Bronchial epithelial cell (primary cell): ENCODE measurements around the gene SLC1A3. TPM values are rescaled to one million over a fixed set of nuclear protein-coding genes. Genes with fewer than 3 reads are reported as not detected.

ENCODE experiments used
- DNase-seq: peaks from one replicate; pipeline ENCODE4 v3.0.0-alpha.2; 2010; ENCODE audit warnings: low read depth
- FAIRE-seq: peaks from 2 replicates; lab custom pipeline; 2011; peaks lifted over from hg19 to GRCh38; lab: Jason Lieb, UNC
- H3K27me3 ChIP-seq: 2 replicates; pipeline ENCODE4 v1.5.1; 2011; ENCODE audit warnings: low read length; ENCODE audit not compliant: control insufficient read depth, insufficient read depth
- H3K36me3 ChIP-seq: 2 replicates; pipeline ENCODE4 v1.5.1; 2011; ENCODE audit warnings: low read length; ENCODE audit not compliant: control insufficient read depth, insufficient read depth
- H3K4me3 ChIP-seq: 2 replicates; pipeline ENCODE4 v1.5.1; 2011; ENCODE audit warnings: mild to moderate bottlenecking, low read depth, low read length, control low read depth
- total RNA-seq: library from RNA; depleted of rRNA; stranded (reverse); fragments of >200 nt; gene quantifications from 2 replicates; pipeline ENCODE4 v1.2.1, GENCODE V29; 2014
- TF ChIP-seq, protein P1 (sequence below): IDR thresholded peaks from 2 replicates; pipeline ENCODE4 v1.5.1; 2011; ENCODE audit warnings: mild to moderate bottlenecking, moderate library complexity, low read length, control low read depth, inconsistent platforms; ENCODE audit not compliant: insufficient read depth, severe bottlenecking

The SLC1A3 gene
- total RNA-seq, 1 donor from 2014 or later: 3.4 TPM

DNA sequence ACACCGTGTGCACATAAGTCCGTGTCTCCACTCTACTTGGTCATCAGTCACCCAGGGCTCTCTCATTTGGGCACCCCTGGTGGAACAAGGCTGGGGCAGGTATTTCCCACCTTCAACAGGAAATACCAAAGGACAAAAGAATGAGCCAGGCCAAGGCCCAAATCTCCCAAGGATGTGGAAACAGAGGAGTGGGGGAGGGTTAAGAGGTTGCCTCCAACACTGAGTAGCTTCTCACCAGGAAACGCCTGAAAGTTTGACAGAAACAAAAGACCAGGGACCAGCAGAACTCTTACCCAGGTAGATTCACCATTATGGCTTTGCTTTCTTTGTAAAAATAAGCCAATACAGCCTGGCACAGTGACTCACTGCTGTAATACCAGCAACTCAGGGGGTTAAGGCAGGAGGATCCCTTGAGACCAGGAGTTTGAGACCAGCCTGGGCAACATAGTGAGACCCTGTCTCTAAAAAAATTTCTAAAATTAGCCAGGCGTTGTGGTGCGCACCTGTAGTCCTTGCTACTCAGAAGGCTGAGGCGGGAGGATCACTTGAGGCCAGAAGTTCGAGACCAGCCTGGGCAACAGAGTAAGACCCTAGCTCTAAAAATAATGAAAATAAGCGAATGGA is 12.7 kb downstream of the SLC1A3 start:
- Histone ChIP-seq H3K36me3 (no peaks in the 10 kb centered on the region), H3K4me3 (no peak overlapping the region), H3K27me3 (no peaks in the 10 kb centered on the region)
- FAIRE-seq (no peak), DNase-seq (peak; percentile 39)
- TF ChIP-seq, protein P1, sequence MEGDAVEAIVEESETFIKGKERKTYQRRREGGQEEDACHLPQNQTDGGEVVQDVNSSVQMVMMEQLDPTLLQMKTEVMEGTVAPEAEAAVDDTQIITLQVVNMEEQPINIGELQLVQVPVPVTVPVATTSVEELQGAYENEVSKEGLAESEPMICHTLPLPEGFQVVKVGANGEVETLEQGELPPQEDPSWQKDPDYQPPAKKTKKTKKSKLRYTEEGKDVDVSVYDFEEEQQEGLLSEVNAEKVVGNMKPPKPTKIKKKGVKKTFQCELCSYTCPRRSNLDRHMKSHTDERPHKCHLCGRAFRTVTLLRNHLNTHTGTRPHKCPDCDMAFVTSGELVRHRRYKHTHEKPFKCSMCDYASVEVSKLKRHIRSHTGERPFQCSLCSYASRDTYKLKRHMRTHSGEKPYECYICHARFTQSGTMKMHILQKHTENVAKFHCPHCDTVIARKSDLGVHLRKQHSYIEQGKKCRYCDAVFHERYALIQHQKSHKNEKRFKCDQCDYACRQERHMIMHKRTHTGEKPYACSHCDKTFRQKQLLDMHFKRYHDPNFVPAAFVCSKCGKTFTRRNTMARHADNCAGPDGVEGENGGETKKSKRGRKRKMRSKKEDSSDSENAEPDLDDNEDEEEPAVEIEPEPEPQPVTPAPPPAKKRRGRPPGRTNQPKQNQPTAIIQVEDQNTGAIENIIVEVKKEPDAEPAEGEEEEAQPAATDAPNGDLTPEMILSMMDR: no peak

DNA sequence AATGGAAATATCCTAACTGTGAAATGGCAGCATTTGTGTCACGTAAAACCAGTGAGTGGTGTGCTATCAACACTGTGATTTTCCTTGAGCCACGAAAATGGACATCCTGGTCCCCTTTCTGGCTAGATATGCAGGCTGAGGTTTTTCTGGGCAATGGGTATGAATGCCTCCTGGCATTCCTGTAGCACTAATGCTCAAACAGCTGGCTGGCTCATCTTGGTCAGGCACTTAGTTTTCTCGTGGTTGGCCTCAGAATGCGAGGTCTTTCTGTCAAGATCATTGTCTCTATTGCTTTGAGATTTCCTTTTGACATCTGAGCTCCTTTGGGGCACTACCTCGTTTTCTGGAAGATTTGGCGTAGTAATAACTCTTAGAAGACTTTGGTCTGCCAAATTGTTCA is 15.6 kb downstream of the SLC1A3 start:
- Histone ChIP-seq H3K36me3 (no peaks in the 10 kb centered on the region), H3K27me3 (no peaks in the 10 kb centered on the region), H3K4me3 (no peak overlapping the region)
- FAIRE-seq: peak; percentile 66
- no peak for DNase-seq
- TF ChIP-seq, protein P1: no peak

DNA sequence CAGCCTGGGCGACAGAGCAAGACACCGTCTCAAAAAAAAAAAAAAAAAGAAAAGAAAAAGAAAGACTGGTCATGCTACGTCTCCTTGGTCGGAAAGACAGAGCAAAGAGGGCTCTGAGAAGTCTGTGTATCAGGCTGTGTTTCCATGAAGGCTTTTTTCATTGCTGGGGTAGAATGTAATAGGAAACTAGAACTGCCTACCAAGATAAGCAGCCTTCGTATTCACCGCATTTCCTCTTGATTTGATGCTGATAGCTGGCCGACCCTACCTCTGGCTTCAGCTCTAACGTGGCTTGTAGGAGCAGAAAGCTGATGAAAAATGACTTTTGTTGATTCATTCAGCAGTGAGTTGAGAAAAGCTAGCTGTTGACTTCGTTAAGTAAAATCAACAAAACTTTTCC is 17.4 kb downstream of the SLC1A3 start:
- no peaks in the 10 kb centered on the region for H3K36me3 ChIP-seq
- DNase-seq (no peak), FAIRE-seq (no peak)
- H3K4me3 ChIP-seq: no peak overlapping the region
- TF ChIP-seq, protein P1: no peak
- H3K27me3 ChIP-seq: no peaks in the 10 kb centered on the region

DNA sequence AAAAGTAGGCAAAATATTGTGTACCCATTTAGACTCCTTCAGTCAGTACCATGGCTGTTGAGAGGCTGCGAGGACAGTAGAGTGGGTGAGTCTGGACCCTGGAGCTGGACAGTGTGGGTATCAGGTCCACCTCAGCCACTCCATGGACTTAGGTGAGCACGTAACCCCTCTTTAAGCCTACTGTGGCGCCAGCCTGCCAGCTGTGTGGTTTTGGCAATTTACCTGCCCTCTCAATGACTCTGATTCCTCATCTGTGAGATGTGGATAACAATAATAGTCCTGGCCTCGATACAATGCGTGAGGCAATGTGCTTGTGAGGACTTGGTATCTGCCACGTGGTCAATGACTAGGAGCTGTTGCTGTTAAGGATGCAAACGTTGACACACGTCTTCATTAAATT is 17.9 kb downstream of the SLC1A3 start:
- Histone ChIP-seq H3K36me3 (no peaks in the 10 kb centered on the region), H3K4me3 (no peak overlapping the region), H3K27me3 (no peaks in the 10 kb centered on the region)
- no peak for DNase-seq
- no peak for FAIRE-seq
- TF ChIP-seq, protein P1: no peak

DNA sequence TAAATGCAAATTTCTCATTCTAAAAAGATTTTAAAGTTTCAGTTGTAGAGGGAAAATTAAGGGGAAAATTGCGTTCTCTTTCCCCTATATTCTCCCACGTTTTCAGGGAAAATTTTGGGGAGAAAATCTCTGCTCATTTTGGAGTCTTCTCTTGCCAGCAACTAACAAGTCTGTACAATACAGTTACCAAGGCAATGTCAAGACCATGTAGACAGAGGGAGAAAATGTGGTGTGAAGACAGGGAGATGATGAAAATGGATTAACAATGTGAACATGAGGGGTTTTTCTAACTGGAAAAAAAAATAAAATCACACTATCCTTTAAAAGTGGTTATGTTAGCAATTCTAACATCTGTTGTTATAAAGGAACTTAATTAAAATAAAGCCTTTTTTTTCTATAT is 22.3 kb downstream of the SLC1A3 start:
- Histone ChIP-seq H3K27me3 (no peaks in the 10 kb centered on the region), H3K36me3 (no peaks in the 10 kb centered on the region), H3K4me3 (no peak overlapping the region)
- no peak for DNase-seq
- TF ChIP-seq, protein P1: no peak
- no peak for FAIRE-seq

DNA sequence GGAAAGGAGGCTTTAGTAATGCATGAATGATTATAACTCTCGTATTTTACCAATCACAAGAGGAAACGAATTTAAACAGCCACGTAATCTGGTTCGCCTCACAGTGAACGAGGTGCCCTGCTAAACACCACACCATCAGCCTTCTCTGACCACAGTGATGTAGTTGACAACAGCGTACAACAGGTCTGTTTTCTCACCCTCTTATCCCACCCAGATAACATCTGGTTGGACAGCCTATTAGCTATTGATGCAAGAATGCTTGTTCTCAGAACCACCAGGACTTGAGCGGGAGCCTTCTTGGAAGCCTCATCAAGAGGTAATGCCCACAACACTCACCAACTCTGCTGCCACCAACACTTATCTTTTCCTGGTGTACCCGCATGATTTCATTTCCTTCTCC is 23.3 kb downstream of the SLC1A3 start:
- H3K27me3 ChIP-seq: no peaks in the 10 kb centered on the region
- FAIRE-seq: peak; percentile 36
- TF ChIP-seq, protein P1: no peak
- no peaks in the 10 kb centered on the region for H3K36me3 ChIP-seq
- no peak overlapping the region for H3K4me3 ChIP-seq
- DNase-seq: no peak
